ENCODE results near the gene ACAP2.
"Not testable (repeated sequence)": the region's sequence is repeated elsewhere in the genome, so short reads cannot be mapped to it uniquely, and the experiment has no call there.

Gene ACAP2

DNA sequence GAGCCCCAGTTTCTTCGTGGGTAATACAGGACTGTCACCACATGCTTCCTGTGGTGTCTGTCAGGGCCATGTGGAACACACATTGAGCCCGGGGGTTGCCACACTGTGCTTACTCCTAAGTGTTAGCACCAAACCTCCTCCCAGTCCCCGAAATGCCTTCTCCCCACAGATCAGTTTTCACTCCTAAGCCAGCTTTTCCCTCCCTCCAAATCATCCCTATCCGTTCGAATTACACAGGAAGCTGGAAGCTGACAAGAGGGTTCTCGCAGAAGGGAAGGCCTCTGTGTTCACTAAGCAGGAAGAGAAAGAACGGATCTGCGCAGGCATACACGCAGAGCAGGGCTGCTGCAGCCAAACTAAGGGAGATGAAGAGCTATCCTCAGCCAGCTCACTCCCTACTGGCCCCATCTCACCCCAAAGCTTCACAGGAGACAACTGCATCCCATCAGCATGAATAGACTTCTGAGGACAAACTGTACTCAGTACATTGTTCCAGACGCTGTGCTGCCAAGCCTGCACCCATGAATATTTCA, 204.2 kb downstream of the ACAP2 start:
- DNase-seq (ENCODE audit: low spot score) = no peak
- TF ChIP-seq, protein P1, sequence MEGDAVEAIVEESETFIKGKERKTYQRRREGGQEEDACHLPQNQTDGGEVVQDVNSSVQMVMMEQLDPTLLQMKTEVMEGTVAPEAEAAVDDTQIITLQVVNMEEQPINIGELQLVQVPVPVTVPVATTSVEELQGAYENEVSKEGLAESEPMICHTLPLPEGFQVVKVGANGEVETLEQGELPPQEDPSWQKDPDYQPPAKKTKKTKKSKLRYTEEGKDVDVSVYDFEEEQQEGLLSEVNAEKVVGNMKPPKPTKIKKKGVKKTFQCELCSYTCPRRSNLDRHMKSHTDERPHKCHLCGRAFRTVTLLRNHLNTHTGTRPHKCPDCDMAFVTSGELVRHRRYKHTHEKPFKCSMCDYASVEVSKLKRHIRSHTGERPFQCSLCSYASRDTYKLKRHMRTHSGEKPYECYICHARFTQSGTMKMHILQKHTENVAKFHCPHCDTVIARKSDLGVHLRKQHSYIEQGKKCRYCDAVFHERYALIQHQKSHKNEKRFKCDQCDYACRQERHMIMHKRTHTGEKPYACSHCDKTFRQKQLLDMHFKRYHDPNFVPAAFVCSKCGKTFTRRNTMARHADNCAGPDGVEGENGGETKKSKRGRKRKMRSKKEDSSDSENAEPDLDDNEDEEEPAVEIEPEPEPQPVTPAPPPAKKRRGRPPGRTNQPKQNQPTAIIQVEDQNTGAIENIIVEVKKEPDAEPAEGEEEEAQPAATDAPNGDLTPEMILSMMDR (IDR thresholded peaks at IDR 0.05; ENCODE audit: extremely low read depth, missing control alignments) = no peak

DNA sequence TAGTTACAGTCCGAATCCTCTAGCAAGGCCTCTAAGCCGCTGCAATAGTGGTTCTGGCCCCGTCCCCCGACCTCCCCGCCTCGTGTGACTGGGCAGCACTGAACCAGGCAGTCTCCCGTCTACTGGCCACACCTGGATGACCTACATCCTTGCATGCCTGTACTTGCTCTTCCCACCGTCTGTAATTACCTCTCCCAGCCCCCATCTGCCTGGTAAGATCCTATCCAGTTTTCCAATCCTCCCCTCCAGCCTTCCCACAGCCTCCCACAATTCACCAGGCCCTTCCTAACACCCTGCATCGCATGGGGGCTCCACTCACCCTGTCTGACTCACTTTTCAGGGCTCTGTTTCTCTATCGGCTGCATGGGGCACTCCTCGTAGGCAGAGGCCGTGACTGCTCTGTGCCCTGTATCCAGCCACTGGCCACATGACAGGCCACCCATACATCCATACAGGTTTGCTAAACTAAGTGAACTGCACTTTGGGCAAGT, 204.7 kb downstream of the ACAP2 start:
- no peak for DNase-seq (ENCODE audit: low spot score)
- TF ChIP-seq, protein P1 (IDR thresholded peaks at IDR 0.05; ENCODE audit: extremely low read depth, missing control alignments) = no peak

DNA sequence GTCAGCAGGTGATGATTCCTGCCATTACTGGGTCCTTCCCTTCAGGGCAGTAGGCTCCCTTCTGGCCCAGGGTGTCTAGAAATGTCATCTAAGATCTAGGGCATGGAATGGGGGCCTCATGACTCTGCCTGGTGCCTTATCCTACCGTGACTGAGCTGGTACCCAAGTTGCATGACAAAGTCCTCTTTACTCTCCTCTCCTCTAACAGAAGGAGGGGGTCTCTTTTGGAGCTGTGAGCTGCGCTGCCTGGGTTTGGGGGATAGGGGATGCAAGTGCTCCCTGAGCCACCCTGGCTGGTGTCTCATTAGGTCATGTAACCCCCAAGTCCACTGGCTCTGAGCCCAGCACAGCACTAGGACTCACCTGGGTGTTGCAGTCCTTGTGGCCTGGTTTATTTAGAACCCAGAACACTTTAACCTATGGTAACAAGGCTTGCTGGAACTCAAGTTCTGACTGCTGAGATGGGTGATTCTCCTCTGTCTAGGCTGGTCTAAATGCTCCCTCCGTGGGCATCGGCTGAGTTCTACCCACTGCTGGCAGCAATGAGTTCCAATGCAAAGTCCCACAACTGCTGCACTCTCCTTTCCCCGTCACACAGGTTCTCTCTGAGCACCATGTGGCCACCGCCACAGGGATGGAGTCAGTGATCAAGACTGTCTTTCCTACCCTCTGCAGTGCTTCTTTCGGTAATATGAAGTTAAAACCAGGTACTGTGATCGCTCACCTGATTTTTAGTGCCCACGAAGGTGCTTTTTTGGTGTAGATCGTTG, 205.8 kb downstream of the ACAP2 start:
- TF ChIP-seq, protein P1 (IDR thresholded peaks at IDR 0.05; ENCODE audit: extremely low read depth, missing control alignments) = no peak
- no peak for DNase-seq (ENCODE audit: low spot score)

DNA sequence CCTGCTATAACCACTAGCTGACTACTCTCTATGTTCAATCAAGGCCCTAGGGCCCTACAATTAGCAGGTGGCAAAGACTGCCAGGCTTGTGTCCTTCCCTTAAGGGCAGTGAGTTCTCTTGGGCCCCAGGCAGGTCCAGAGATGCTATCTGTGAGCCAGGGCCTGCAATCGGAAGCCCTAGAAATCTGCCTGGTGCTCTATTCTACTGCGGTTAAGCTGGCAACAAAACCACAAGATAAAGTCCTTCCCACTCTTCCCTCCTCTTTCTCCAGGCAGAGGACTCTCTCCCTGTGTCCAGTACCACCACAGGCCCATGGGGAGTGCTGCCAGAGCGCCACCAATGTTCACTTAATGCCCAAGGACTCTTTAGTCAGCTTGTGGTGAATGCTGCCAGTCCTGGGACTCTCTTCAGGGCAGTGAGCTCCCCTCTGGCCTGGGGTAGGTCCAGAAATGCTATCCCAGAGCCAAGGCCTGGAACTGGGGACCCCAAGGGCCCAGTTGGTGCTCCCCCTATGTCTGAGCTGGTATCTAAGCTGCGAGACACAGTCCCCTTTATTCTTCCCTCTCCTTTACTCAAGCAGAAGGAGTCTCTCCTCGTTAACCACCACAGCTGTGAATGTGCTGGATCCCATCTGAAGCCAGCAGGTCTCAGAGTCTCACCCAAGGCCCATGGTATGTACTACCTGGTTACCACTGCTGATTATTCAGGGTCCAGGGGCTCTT, 206.6 kb downstream of the ACAP2 start:
- TF ChIP-seq, protein P1 (IDR thresholded peaks at IDR 0.05; ENCODE audit: extremely low read depth, missing control alignments) = no peak
- DNase-seq (ENCODE audit: low spot score) = no peak

DNA sequence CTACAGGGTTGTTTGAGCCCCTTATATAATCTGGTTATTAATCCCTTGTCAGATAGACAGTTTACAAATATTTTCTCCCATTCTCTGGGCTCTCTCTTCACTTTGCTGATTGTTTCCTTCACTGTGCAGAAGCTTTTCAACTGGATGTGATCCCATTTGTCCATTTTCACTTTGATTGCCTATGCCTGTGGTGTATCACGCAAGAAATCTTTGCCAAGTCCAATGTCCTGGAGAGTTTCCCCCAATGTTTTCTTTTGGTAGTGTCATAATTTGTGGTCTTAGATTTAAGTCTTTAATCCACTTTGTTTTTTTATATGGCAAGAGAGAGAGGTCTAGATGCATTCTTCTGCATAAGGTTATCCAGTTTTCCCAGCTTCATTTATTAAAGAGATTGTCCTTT, 212.6 kb downstream of the ACAP2 start:
- no peak for DNase-seq (ENCODE audit: low spot score)
- TF ChIP-seq, protein P1 (IDR thresholded peaks at IDR 0.05; ENCODE audit: extremely low read depth, missing control alignments) = no peak

DNA sequence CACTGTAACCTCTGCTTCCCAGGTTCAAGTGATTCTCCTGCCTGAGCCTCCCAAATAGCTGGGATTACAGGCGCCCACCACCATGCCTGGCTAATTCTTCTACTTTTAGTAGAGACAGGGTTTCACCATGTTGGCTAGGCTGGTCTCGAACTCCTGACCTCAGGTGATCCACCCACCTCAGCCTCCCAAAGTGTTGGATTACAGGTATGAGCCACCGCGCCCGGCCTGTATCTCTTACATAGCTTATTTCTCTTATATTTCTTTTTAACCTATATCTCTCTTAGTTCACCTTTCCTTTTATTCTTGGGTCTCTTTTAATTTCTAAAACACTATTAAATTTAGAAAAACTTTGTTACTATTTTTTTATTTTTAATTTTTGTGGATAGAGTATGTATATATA, 213.9 kb downstream of the ACAP2 start:
- DNase-seq (ENCODE audit: low spot score) = not testable (repeated sequence)

DNA sequence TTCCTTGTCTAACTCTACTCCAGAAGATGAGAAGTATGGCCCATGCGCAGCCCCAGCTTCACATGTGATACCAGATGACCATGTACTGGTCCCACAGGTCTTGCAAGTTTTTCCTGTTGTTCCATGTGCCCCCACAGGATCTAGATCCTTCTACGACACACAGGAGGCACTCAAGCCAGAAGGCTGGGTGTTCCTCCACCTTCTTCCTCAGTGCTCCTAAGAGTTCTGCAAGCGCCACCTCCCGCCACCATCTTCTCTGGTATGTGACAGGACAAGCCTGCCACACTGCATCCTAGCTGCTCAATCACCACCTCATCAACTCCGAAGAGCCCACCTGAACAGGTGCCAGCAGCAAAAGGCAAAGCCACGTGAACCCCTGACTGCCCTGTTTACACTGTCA, 214.9 kb downstream of the ACAP2 start:
- TF ChIP-seq, protein P1 (IDR thresholded peaks at IDR 0.05; ENCODE audit: extremely low read depth, missing control alignments) = no peak
- no peak for DNase-seq (ENCODE audit: low spot score)
